ENCODE data around the gene RUVBL2.

The RUVBL2 gene

GRCh38 chr19:48988860-48989259, 4.8 kb upstream of the RUVBL2 start:
- no peak for TF ChIP-seq GATA2 (IDR thresholded peaks at IDR 0.05; ENCODE audit: low read depth, low read length)
- no peak for TF ChIP-seq GATA3 (IDR thresholded peaks at IDR 0.05; ENCODE audit: low read depth, low read length)

- no peak for TF ChIP-seq GATA3 (IDR thresholded peaks at IDR 0.05; ENCODE audit: low read depth, low read length)
- no peak for TF ChIP-seq GATA2 (IDR thresholded peaks at IDR 0.05; ENCODE audit: low read depth, low read length)
Observed at GRCh38 chr19:48989701-48990291, 3.9 kb upstream of the RUVBL2 start.

GRCh38 chr19:48990400-48990799, 3.3 kb upstream of the RUVBL2 start:
- TF ChIP-seq GATA3 (IDR thresholded peaks at IDR 0.05; ENCODE audit: low read depth, low read length) (no peak), GATA2 (IDR thresholded peaks at IDR 0.05; ENCODE audit: low read depth, low read length) (no peak)

GRCh38 chr19:48991011-48991609, 2.6 kb upstream of the RUVBL2 start:
- TF ChIP-seq GATA3 (IDR thresholded peaks at IDR 0.05; ENCODE audit: low read depth, low read length) = no peak
- TF ChIP-seq GATA2 (IDR thresholded peaks at IDR 0.05; ENCODE audit: low read depth, low read length) = no peak

DNA sequence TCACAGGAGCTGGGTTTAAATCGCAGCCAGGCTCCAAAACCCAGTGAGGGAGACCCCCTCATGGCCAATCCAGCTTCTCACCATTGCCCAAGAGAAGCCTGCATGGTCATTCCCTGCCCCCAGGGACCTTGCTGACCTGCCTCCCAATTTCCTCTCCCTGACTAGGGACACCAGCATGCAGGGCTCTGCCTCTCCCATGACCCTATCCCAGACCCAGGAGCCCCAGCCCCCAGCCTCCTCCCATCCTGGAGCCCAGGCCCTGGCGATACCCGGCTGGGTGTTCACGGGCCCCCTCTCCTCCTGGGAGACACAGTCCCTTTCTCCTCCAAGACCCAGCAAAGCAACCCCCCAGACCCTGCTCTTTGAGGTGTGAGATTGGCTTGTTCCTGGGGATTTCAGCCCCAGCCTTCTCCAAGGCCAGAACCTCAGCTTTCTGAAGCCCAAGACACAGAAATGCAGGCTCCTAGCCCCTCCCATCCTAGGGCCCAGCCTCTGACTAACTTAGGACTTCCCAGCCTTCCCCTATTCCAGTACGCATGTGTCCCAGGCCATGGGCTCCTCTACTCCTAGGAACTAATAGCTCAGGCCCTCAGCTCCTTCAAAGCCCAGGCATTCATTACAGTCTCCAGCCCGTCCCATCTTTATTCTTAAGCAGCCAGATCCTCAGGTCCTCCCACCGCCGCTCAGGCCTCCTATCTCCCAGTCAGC, 1.7 kb upstream of the RUVBL2 start:
- TF ChIP-seq GATA2 (IDR thresholded peaks at IDR 0.05; ENCODE audit: low read depth, low read length) (no peak), GATA3 (IDR thresholded peaks at IDR 0.05; ENCODE audit: low read depth, low read length) (no peak)

GRCh38 chr19:48992581-48993174, 1.0 kb upstream of the RUVBL2 start:
- TF ChIP-seq GATA3 (IDR thresholded peaks at IDR 0.05; ENCODE audit: low read depth, low read length) = no peak
- no peak for TF ChIP-seq GATA2 (IDR thresholded peaks at IDR 0.05; ENCODE audit: low read depth, low read length)

GRCh38 chr19:48994035-48994386, 324 bp downstream of the RUVBL2 start:
- no peak for TF ChIP-seq GATA3 (IDR thresholded peaks at IDR 0.05; ENCODE audit: low read depth, low read length)
- no peak for TF ChIP-seq GATA2 (IDR thresholded peaks at IDR 0.05; ENCODE audit: low read depth, low read length)

DNA sequence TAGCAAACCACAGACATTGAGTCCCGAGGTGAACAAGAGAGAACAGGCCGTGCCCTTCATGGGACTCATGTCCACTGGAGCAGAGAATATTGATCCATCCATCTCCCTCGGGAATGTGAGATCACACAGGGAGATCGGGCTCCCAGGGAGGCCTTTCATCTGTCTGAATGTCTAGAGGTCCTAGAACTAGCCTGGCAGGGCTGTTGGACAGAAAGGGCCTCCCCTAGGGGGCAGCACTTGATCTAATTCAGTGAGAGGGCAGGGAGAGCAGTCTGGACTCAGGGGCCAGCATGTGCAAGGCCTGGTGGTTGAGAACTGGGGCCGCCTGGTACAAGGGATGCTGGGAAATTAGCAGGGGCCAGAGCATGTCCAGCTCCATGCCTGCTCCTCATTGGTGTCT, 4.3 kb downstream of the RUVBL2 start:
- TF ChIP-seq GATA3 (IDR thresholded peaks at IDR 0.05; ENCODE audit: low read depth, low read length) (no peak), GATA2 (IDR thresholded peaks at IDR 0.05; ENCODE audit: low read depth, low read length) (no peak)

- TF ChIP-seq GATA3 (IDR thresholded peaks at IDR 0.05; ENCODE audit: low read depth, low read length) = no peak
- TF ChIP-seq GATA2 (IDR thresholded peaks at IDR 0.05; ENCODE audit: low read depth, low read length) = no peak
Observed at GRCh38 chr19:48999481-49000325, 6.0 kb downstream of the RUVBL2 start.

GRCh38 chr19:49004133-49004532, 10.4 kb downstream of the RUVBL2 start:
- TF ChIP-seq GATA3 (IDR thresholded peaks at IDR 0.05; ENCODE audit: low read depth, low read length) (no peak), GATA2 (IDR thresholded peaks at IDR 0.05; ENCODE audit: low read depth, low read length) (no peak)

GRCh38 chr19:49004964-49005614, 11.4 kb downstream of the RUVBL2 start:
- TF ChIP-seq GATA2 (IDR thresholded peaks at IDR 0.05; ENCODE audit: low read depth, low read length) (no peak), GATA3 (IDR thresholded peaks at IDR 0.05; ENCODE audit: low read depth, low read length) (no peak)

- TF ChIP-seq GATA3 (IDR thresholded peaks at IDR 0.05; ENCODE audit: low read depth, low read length) (no peak), GATA2 (IDR thresholded peaks at IDR 0.05; ENCODE audit: low read depth, low read length) (no peak)
Observed at GRCh38 chr19:49006905-49007304, 13.2 kb downstream of the RUVBL2 start.

GRCh38 chr19:49009828-49010227, 16.1 kb downstream of the RUVBL2 start:
- TF ChIP-seq GATA2 (IDR thresholded peaks at IDR 0.05; ENCODE audit: low read depth, low read length) (no peak), GATA3 (IDR thresholded peaks at IDR 0.05; ENCODE audit: low read depth, low read length) (no peak)
